Measurements from ENCODE around the gene ATXN7L1.

GRCh38 chr7:105876091-105876963, at the start of gene ATXN7L1:
- TF ChIP-seq CTCF (IDR thresholded peaks at IDR 0.05): peak; percentile 27 to 93 (median 56)
- no peak for TF ChIP-seq POLR2A (IDR thresholded peaks at IDR 0.05)
